HepG2 (cell line): ENCODE data around the gene GAL3ST2. TPM values are rescaled to one million over a fixed set of nuclear protein-coding genes. Genes with fewer than 3 reads are reported as not detected.
"Not testable (repeated sequence)": the region's sequence is repeated elsewhere in the genome, so short reads cannot be mapped to it uniquely, and the experiment has no call there.

Experiments used
- ATAC-seq: fragments of 200-7000 bp; cut with Tn5 transposase; 3 replicates; pipeline ENCODE4 v1.9.1; 2020; ENCODE audit warnings: mild to moderate bottlenecking, moderate library complexity
- BruUV-seq: library from RNA; stranded (reverse); fragments of 400-500 nt; replicated peaks from 2 replicates; lab custom pipeline; 2021; lab: Mats Ljungman, UMichigan
- CTCF ChIA-PET: fragments of 300-600 bp; formaldehyde crosslinking; extraction: SDS; loops from one replicate; lab custom pipeline; 2021; ENCODE audit warnings: low total read pairs, inconsistent platforms, low intra/inter-chr PET ratio; lab: Yijun Ruan, JAX
- POLR2A ChIA-PET: fragments of 350-600 bp; sonication (Branson Sonifier 250); formaldehyde crosslinking; loops from one replicate; lab custom pipeline; 2020; ENCODE audit warnings: antibody characterized with exemption, inconsistent platforms; lab: Yijun Ruan, JAX
- DNase-seq: peaks from one replicate; pipeline ENCODE4 v3.0.0-alpha.2; 2015; ENCODE audit warnings: low spot score
- FAIRE-seq: peaks from 3 replicates; lab custom pipeline; 2011; peaks lifted over from hg19 to GRCh38; lab: Jason Lieb, UNC
- H2AFZ ChIP-seq: one replicate; pipeline ENCODE4 v1.6.1; 2011; ENCODE audit warnings: low read length, inconsistent platforms
- H3K27ac ChIP-seq: fragments of 300-600 bp; 3 replicates; pipeline ENCODE4 v1.8.0; 2011; ENCODE audit warnings: mixed run types, mild to moderate bottlenecking, mixed read lengths, low read length, inconsistent platforms; ENCODE audit not compliant: insufficient read depth; ENCODE audit errors: extremely low read length
- H3K27me3 ChIP-seq, 2 experiments: fragments of 200-600 bp in 1 of 2; 2 replicates in 1 of 2; 3 replicates in 1 of 2; pipeline versions ENCODE4 v1.6.0 to v1.8.0; 2011; ENCODE audit warnings: low read length in 2 of 2, mild to moderate bottlenecking in 2 of 2, moderate library complexity in 2 of 2, inconsistent platforms in 1 of 2; ENCODE audit not compliant: insufficient read depth in 2 of 2, control insufficient read depth in 1 of 2
- H3K36me3 ChIP-seq, 2 experiments: fragments of 200-600 bp in 1 of 2; replicated peaks in 1 of 2; 2 replicates in 1 of 2; 3 replicates in 1 of 2; pipeline versions ENCODE4 v1.5.1 to v1.8.0; 2011; ENCODE audit warnings: low read length in 2 of 2, inconsistent platforms in 1 of 2; ENCODE audit not compliant: insufficient read depth in 2 of 2, control insufficient read depth in 1 of 2
- H3K4me1 ChIP-seq: 2 replicates; pipeline ENCODE4 v1.5.1; 2012; ENCODE audit warnings: low read length, inconsistent platforms; ENCODE audit not compliant: insufficient read depth
- H3K4me2 ChIP-seq: 2 replicates; pipeline ENCODE4 v1.6.0; 2011; ENCODE audit warnings: low read depth, low read length, inconsistent platforms
- H3K4me3 ChIP-seq, 3 experiments: fragments of 200-600 bp in 1 of 3; sonication (generic), shearing (Covaris generic) in 1 of 3; replicated peaks in 1 of 3; 2 replicates each; pipeline ENCODE4 v1.5.1; 2011 to 2016; ENCODE audit warnings: low read length in 3 of 3, inconsistent platforms in 2 of 3, low read depth in 2 of 3, mild to moderate bottlenecking in 2 of 3, control low read depth in 1 of 3, mixed read lengths in 1 of 3; ENCODE audit not compliant: insufficient read depth in 1 of 3
- H3K79me2 ChIP-seq: one replicate; pipeline ENCODE4 v1.6.1; 2011; ENCODE audit warnings: low read length, inconsistent platforms; ENCODE audit not compliant: insufficient read depth
- H3K9ac ChIP-seq: 2 replicates; pipeline ENCODE4 v1.6.0; 2011; ENCODE audit warnings: mild to moderate bottlenecking, low read depth, low read length, inconsistent platforms; ENCODE audit not compliant: insufficient read depth
- H3K9me3 ChIP-seq: 2 replicates; pipeline ENCODE4 v1.5.1; 2012; ENCODE audit warnings: mild to moderate bottlenecking, low read length
- H4K20me1 ChIP-seq: 2 replicates; pipeline ENCODE4 v1.6.0; 2011; ENCODE audit warnings: inconsistent platforms, mild to moderate bottlenecking, low read length, moderate library complexity; ENCODE audit not compliant: insufficient read depth
- ARNTL ChIP-seq: sonication (generic); formaldehyde crosslinking; IDR thresholded peaks from 2 replicates; pipeline ENCODE4 v1.4.0; 2020; ENCODE audit warnings: mild to moderate bottlenecking, missing genetic modification reagents
- CHCHD3 ChIP-seq: sonication (generic); formaldehyde crosslinking; IDR thresholded peaks from 2 replicates; pipeline ENCODE4 v1.8.0; 2022; ENCODE audit warnings: mild to moderate bottlenecking, missing genetic modification reagents, moderate library complexity
- HNRNPL ChIP-seq: fragments of 200-400 bp; formaldehyde crosslinking; IDR thresholded peaks from 2 replicates; pipeline ENCODE4 v1.6.1; 2017; ENCODE audit warnings: mild to moderate bottlenecking, low read depth, low read length
- HNRNPUL1 ChIP-seq: fragments of 200-400 bp; formaldehyde crosslinking; IDR thresholded peaks from 2 replicates; pipeline ENCODE4 v1.6.1; 2017; ENCODE audit warnings: low read depth, mild to moderate bottlenecking, low read length, moderate library complexity
- MAFF ChIP-seq: IDR thresholded peaks from 2 replicates; pipeline ENCODE4 v1.6.1; 2011; ENCODE audit warnings: low read depth, low read length, improper control_type of control experiment
- MAFK ChIP-seq, 2 experiments: IDR thresholded peaks in 1 of 2; conservative IDR thresholded peaks in 1 of 2; 2 replicates each; pipeline ENCODE4 v1.6.1; 2011; ENCODE audit warnings: improper control_type of control experiment in 2 of 2, low read length in 2 of 2
- ZNF446 ChIP-seq: sonication (generic); formaldehyde crosslinking; IDR thresholded peaks from 2 replicates; pipeline ENCODE4 v1.5.0; 2020; ENCODE audit warnings: mild to moderate bottlenecking, missing genetic modification reagents
- ZNF562 ChIP-seq: sonication (generic); formaldehyde crosslinking; IDR thresholded peaks from 2 replicates; pipeline ENCODE4 v1.8.0; 2022; ENCODE audit warnings: missing genetic modification reagents, borderline replicate concordance
- ZNF839 ChIP-seq: sonication (generic); formaldehyde crosslinking; IDR thresholded peaks from 2 replicates; pipeline ENCODE4 v1.4.0; 2020; ENCODE audit warnings: missing genetic modification reagents, mild to moderate bottlenecking, borderline replicate concordance
- WGBS: methylation state at CpG from one replicate; pipeline ENCODE4 v1.1.6; 2017; ENCODE audit warnings: low lambda C conversion rate; 5-methylcytosine and 5-hydroxymethylcytosine counted together
- in situ Hi-C: cut with HindIII; loops from 2 replicates; pipeline ENCODE4 v1.10.0; 2017; ENCODE audit warnings: low pct_unique_long_range_greater_than_20kb; ENCODE audit not compliant: extremely low pct_ligation_motif_present
- intact Hi-C: fragments of 100-400 bp; cut with micrococcal nuclease; formaldehyde crosslinking; loops from one replicate; pipeline ENCODE4 v1.10.0; 2022; ENCODE audit not compliant: unreplicated experiment
- polyA plus RNA-seq, 8 experiments: library from polyadenylated mRNA; depleted of rRNA in 3 of 8; stranded (reverse) in 7 of 8; unstranded in 1 of 8; fragments of >200 nt; fragmentation: Illumina TruSeq in 4 of 8; extraction: Trizol in 4 of 8; gene quantifications; 2 replicates each; pipeline versions ENCODE4 v1.2.1 to v1.2.3, GENCODE V29; 2011 to 2016; ENCODE audit warnings: low read depth in 4 of 8, missing spikeins in 1 of 8, mixed read lengths in 1 of 8; ENCODE audit not compliant: insufficient read depth in 1 of 8
- total RNA-seq, 5 experiments: library from RNA; depleted of rRNA; stranded (reverse); fragments of >200 nt; fragmentation: Illumina TruSeq; extraction: Trizol; gene quantifications; 2 replicates each; pipeline ENCODE4 v1.2.3, GENCODE V29; 2016; ENCODE audit warnings: low read depth in 1 of 5
- TF ChIP-seq, protein P1 (sequence below): sonication (generic); formaldehyde crosslinking; IDR thresholded peaks from 2 replicates; pipeline ENCODE4 v1.5.1; 2020; ENCODE audit warnings: mild to moderate bottlenecking, missing genetic modification reagents, moderate library complexity
- TF ChIP-seq, protein P2 (sequence below): sonication (generic); formaldehyde crosslinking; IDR thresholded peaks from 2 replicates; pipeline ENCODE4 v1.4.0; 2020; ENCODE audit warnings: missing genetic modification reagents

GAL3ST2 gene
- total and polyA plus RNA-seq, 2 of the 13 experiments (the other 11 are each of a cell fraction or from before 2014, with no cell fraction given), result 0.17 to 0.20 TPM

DNA sequence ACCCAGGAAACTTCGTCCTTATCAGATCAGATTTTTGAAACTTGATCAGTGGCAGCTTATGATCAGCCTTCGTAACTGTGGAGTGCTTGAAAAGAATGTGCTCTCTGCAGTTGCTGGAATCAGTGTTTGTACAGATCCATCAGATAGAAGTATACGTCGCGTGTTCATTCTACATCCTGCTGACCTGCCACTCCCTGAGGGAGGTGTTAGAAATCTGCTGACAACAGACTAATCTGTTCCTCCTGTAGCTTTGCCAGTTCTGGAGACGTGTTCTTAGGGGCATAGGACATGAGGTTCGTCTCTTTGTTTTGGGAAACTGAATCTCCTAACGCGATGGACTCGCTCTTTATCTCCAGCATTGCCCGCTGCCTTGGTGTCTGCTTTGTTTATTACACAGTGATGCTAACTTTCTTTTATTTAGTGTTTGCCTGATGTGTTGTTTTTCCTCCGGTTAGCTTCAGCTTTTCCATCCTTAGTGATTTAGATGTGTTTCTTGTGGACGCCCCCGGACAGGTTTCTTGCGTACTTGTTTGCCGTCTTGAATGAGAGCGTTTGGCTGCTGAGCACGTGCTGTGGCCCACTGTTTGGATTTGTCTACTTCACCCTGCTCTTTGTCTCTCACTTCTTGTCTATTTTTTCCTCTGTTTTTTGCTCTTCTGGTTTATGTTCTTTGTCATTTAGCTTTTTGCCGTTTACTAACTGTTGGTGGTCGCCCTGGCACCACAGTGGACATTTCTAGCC is 17.4 kb upstream of the GAL3ST2 start:
- no peaks in the 10 kb centered on the region for H4K20me1 ChIP-seq
- intact Hi-C loops (no loop called here), in situ Hi-C loops (no loop called here)
- no peak overlapping the region for H3K4me2 ChIP-seq
- H2AFZ ChIP-seq, result no peak overlapping the region
- no peak overlapping the region for H3K4me3 ChIP-seq
- H3K4me1 ChIP-seq, result 0 out of 2 replicates have a peak, but pooled peaks cover 2% of the 10 kb centered on the region
- no peaks in the 10 kb centered on the region for H3K79me2 ChIP-seq
- 95% methylated on average over 20 of the region's 20 CpGs for WGBS
- H3K27ac ChIP-seq, result no peak overlapping the region
- H3K27me3 ChIP-seq, result no peaks in the 10 kb centered on the region
- TF ChIP-seq ZNF446 (no peak), ARNTL (no peak), CHCHD3 (CRISPR knock-in tag) (no peak), MAFF (peak; percentile 63), ZNF562 (CRISPR knock-in tag) (no peak), MAFK (conservative IDR thresholded peaks at IDR 0.05 in 1 of 2, IDR thresholded peaks at IDR 0.05 in 1 of 2; ENCODE audit: low read length in 2 of 2) (peak; percentile 66 to 78), HNRNPUL1 (no peak)
- no peak for FAIRE-seq
- H3K36me3 ChIP-seq, result peaks cover 5 to 6% of the 10 kb centered on the region in 2 experiments; a peak in 4 of 5 replicates
- BruUV-seq, result no TSS peak
- H3K9me3 ChIP-seq, result no peaks in the 10 kb centered on the region
- no peak for DNase-seq
- H3K9ac ChIP-seq, result no peak overlapping the region
- ChIA-PET CTCF (no interaction called here), POLR2A (interaction anchor here (1.2 to 1.4 kb wide), 2 partner anchors 12 to 25 kb away, joined by 3 to 6 read pairs; partner anchors contain the start of gene D2HGDH)
- ATAC-seq, result no peak

DNA sequence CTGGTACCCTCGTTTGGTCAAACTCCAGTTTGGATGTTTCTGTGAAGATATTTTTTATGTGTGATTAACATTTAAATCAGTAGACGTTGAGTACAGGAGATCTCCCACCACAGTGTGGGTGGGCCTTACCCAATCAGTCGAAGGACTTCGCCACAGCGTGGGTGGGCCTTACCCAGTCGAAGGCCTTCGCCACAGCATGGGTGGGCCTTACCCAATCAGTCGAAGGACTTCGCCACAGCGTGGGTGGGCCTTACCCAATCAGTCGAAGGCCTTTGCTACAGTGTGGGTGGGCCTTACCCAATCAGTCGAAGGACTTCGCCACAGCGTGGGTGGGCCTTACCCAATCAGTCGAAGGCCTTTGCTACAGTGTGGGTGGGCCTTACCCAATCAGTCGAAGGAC is 16.7 kb upstream of the GAL3ST2 start:
- H3K4me1 ChIP-seq, in situ Hi-C loops, FAIRE-seq, CTCF ChIA-PET, BruUV-seq, H2AFZ ChIP-seq, H3K36me3 ChIP-seq, H3K4me2 ChIP-seq, H3K9ac ChIP-seq, H3K4me3 ChIP-seq, H3K9me3 ChIP-seq, H4K20me1 ChIP-seq, H3K27ac ChIP-seq, H3K27me3 ChIP-seq, ATAC-seq, DNase-seq, H3K79me2 ChIP-seq, intact Hi-C loops: not testable (repeated sequence)
- WGBS, result 98% methylated on average over 10 of the region's 16 CpGs
- POLR2A ChIA-PET, result interaction anchor here (1.4 kb wide), 1 partner anchor 11 kb away, joined by 6 read pairs; no protein-coding TSS in a partner anchor
- TF ChIP-seq ZNF839 (CRISPR knock-in tag), result 0 out of 2 replicates have a peak, but pooled peaks have one; percentile 10
- 0 out of 2 replicates have a peak, but pooled peaks have one; percentile 36 for TF ChIP-seq HNRNPL
- TF ChIP-seq, protein P1, sequence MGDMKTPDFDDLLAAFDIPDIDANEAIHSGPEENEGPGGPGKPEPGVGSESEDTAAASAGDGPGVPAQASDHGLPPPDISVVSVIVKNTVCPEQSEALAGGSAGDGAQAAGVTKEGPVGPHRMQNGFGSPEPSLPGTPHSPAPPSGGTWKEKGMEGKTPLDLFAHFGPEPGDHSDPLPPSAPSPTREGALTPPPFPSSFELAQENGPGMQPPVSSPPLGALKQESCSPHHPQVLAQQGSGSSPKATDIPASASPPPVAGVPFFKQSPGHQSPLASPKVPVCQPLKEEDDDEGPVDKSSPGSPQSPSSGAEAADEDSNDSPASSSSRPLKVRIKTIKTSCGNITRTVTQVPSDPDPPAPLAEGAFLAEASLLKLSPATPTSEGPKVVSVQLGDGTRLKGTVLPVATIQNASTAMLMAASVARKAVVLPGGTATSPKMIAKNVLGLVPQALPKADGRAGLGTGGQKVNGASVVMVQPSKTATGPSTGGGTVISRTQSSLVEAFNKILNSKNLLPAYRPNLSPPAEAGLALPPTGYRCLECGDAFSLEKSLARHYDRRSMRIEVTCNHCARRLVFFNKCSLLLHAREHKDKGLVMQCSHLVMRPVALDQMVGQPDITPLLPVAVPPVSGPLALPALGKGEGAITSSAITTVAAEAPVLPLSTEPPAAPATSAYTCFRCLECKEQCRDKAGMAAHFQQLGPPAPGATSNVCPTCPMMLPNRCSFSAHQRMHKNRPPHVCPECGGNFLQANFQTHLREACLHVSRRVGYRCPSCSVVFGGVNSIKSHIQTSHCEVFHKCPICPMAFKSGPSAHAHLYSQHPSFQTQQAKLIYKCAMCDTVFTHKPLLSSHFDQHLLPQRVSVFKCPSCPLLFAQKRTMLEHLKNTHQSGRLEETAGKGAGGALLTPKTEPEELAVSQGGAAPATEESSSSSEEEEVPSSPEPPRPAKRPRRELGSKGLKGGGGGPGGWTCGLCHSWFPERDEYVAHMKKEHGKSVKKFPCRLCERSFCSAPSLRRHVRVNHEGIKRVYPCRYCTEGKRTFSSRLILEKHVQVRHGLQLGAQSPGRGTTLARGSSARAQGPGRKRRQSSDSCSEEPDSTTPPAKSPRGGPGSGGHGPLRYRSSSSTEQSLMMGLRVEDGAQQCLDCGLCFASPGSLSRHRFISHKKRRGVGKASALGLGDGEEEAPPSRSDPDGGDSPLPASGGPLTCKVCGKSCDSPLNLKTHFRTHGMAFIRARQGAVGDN (CRISPR knock-in tag), result 0 out of 2 replicates have a peak, but pooled peaks have one; percentile 21
- TF ChIP-seq, protein P2, sequence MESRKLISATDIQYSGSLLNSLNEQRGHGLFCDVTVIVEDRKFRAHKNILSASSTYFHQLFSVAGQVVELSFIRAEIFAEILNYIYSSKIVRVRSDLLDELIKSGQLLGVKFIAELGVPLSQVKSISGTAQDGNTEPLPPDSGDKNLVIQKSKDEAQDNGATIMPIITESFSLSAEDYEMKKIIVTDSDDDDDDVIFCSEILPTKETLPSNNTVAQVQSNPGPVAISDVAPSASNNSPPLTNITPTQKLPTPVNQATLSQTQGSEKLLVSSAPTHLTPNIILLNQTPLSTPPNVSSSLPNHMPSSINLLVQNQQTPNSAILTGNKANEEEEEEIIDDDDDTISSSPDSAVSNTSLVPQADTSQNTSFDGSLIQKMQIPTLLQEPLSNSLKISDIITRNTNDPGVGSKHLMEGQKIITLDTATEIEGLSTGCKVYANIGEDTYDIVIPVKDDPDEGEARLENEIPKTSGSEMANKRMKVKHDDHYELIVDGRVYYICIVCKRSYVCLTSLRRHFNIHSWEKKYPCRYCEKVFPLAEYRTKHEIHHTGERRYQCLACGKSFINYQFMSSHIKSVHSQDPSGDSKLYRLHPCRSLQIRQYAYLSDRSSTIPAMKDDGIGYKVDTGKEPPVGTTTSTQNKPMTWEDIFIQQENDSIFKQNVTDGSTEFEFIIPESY, result peak; percentile 9; the same call in 1 of the 2 replicates
